Esophagus (tissue), 2 donors: ENCODE measurements around the gene DCDC2C. TPM values are rescaled to one million over a fixed set of nuclear protein-coding genes. Genes with fewer than 3 reads are reported as not detected.

Source experiments
- H3K27ac ChIP-seq, 2 donors: one replicate each; pipeline ENCODE4 v1.5.1; 2013; ENCODE audit warnings: low read depth in 2 of 2, mild to moderate bottlenecking in 2 of 2, inconsistent platforms in 1 of 2, low read length in 1 of 2, moderate library complexity in 1 of 2
- H3K27me3 ChIP-seq, 2 donors: one replicate each; pipeline ENCODE4 v1.6.1; 2013; ENCODE audit warnings: low read length in 2 of 2, control low read depth in 1 of 2, mild to moderate bottlenecking in 1 of 2; ENCODE audit not compliant: insufficient read depth in 2 of 2, control insufficient read depth in 1 of 2
- H3K36me3 ChIP-seq, 2 donors: one replicate each; pipeline ENCODE4 v1.6.1; 2013; ENCODE audit warnings: low read length in 1 of 2; ENCODE audit not compliant: control insufficient read depth in 2 of 2, insufficient read depth in 2 of 2
- H3K4me1 ChIP-seq, 2 donors: one replicate each; pipeline ENCODE4 v1.6.1; 2013; ENCODE audit warnings: low read length in 1 of 2; ENCODE audit not compliant: control insufficient read depth in 2 of 2, insufficient read depth in 2 of 2
- H3K4me3 ChIP-seq, 2 donors: one replicate each; pipeline ENCODE4 v1.5.1; 2013; ENCODE audit warnings: low read length in 2 of 2, mild to moderate bottlenecking in 2 of 2, low read depth in 1 of 2, moderate library complexity in 1 of 2
- H3K9me3 ChIP-seq, 2 donors: one replicate each; pipeline ENCODE4 v1.6.1; 2013; ENCODE audit warnings: mild to moderate bottlenecking in 2 of 2, low read depth in 1 of 2, low read length in 1 of 2, moderate library complexity in 1 of 2; ENCODE audit not compliant: control insufficient read depth in 2 of 2, insufficient read depth in 1 of 2
- WGBS, 2 donors: extraction: QIAGEN DNeasy Blood & Tissue Kit; methylation state at CpG; one replicate each; pipeline ENCODE4 v1.1.7; 2013; 5-methylcytosine and 5-hydroxymethylcytosine counted together
- polyA plus RNA-seq, 2 donors: library from polyadenylated mRNA; stranded (reverse); fragments of 200-250 nt; gene quantifications; one replicate each; pipeline ENCODE4 v1.2.3, GENCODE V29; 2013
- donor health status: healthy with polysubstance abuse.
- donor health status: Bipolar disorder and iron deficiency.

DCDC2C gene
- polyA plus RNA-seq, 2 donors = 0.04 TPM; not detected in 1

- H3K4me3 ChIP-seq = no peak overlapping the region
- H3K4me1 ChIP-seq = no peaks in the 10 kb centered on the region
- no peaks in the 10 kb centered on the region for H3K36me3 ChIP-seq
- H3K9me3 ChIP-seq = peaks cover 0 to 2% of the 10 kb centered on the region in 2 donors
- 65 to 71% methylated on average over 12 of the region's 12 CpGs for WGBS, 2 donors
- no peak overlapping the region for H3K27ac ChIP-seq
- H3K27me3 ChIP-seq = no peaks in the 10 kb centered on the region
Observed at GRCh38 chr2:3727397-3728045, 24.1 kb downstream of the DCDC2C start.

DNA sequence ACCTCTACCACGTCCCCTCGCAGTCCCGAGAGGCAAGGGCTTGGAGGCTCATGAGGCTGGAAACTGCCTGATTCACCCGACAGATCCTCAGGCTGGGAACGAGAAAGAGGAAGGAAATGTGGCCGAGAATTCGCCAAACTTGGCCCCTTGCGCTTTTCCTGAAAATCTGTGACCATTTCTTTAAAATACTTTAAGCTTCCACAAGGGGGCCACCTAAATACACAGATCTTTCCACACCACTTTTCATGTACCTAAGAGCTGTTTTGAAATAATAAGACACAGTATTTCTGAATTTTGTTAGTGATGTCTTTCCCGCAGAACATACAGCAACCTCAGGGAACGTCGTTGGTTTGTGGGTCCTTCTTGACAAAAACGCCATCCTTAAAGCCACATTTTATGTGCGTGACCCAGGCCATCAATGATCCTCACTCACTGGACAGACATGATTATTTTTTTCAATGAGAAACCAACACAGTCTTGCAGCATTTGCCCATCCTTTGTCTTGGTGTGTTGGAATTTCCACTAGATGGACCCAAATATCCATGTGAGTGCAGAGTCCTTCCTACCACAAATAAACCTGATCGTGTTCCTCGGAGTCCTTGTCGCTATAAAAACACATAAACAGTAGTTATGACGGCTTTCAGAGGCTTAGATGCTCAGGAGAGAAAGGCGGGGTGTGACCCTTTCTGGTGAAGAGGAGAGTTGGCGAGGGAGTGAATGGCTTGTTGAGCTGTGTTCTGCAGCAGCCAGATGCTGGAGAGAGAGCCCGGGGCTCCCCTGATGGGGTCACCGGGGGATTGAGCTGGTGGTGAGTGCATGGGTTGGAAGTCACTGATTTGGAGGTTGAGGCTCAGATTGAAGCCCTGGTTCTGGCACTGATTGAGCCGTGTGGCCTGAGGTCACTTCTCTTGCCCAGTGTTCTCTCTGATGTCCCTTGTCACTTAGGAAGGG, 25.0 kb downstream of the DCDC2C start:
- 30% methylated on average over 22 of the region's 22 CpGs for WGBS, 2 donors
- no peak overlapping the region for H3K4me3 ChIP-seq
- no peaks in the 10 kb centered on the region for H3K36me3 ChIP-seq
- H3K27me3 ChIP-seq = no peaks in the 10 kb centered on the region
- peaks cover 0 to 2% of the 10 kb centered on the region in 2 donors for H3K9me3 ChIP-seq
- no peak overlapping the region for H3K27ac ChIP-seq
- H3K4me1 ChIP-seq = no peaks in the 10 kb centered on the region

DNA sequence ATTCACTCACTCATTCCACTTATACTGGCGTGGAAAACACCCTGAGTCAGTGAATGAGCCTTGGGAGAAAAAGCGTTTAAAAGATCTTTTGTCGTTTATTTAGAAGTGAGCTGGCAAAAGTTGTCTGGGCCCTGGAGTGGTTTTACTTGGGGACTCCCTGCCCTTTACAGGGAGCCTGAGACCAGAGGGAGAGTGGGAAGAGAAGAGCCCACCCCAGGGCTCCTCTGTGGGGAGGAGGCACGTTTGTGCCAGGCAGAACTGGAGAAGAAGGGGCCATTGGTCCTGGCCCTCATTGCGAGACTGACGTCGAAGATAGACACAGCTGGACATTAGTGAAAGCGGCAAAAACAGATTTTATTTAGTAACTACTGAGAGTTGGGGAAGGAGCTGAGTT, 25.7 kb downstream of the DCDC2C start:
- Histone ChIP-seq H3K36me3 (no peaks in the 10 kb centered on the region), H3K4me1 (no peaks in the 10 kb centered on the region), H3K9me3 (peaks cover 0 to 2% of the 10 kb centered on the region in 2 donors), H3K27me3 (no peaks in the 10 kb centered on the region), H3K27ac (no peak overlapping the region), H3K4me3 (no peak overlapping the region)
- WGBS, 2 donors = 83% methylated on average over 8 of the region's 8 CpGs

- Histone ChIP-seq H3K4me1 (no peaks in the 10 kb centered on the region), H3K9me3 (peaks cover 0 to 2% of the 10 kb centered on the region in 2 donors), H3K27me3 (no peaks in the 10 kb centered on the region), H3K4me3 (no peak overlapping the region), H3K36me3 (no peaks in the 10 kb centered on the region), H3K27ac (no peak overlapping the region)
- WGBS, 2 donors = 79 to 84% methylated on average over 9 of the region's 9 CpGs
Observed at GRCh38 chr2:3729786-3730185, 26.4 kb downstream of the DCDC2C start.

DNA sequence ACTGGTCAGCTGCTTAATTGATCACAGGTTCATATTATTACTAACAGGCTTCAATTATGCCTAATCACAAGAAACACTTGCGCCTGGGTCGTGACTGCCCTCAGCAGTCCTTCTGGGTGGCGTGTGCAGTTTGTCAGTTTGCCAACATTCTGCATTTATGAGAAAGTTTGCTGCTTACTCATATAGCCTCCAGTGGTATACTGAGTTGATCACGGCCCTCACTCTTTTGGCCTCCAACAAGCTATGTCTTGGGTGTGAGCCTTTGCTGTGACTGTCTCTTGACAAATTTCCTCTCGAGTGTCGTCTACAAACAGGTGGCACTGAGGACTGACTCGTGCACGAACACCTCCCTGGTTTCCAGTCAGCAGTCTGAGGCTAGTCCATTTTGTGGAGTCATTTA, 27.3 kb downstream of the DCDC2C start:
- no peaks in the 10 kb centered on the region for H3K4me1 ChIP-seq
- no peak overlapping the region for H3K27ac ChIP-seq
- WGBS, 2 donors = 59 to 60% methylated on average over 8 of the region's 8 CpGs
- no peak overlapping the region for H3K4me3 ChIP-seq
- no peaks in the 10 kb centered on the region for H3K9me3 ChIP-seq
- no peaks in the 10 kb centered on the region for H3K27me3 ChIP-seq
- H3K36me3 ChIP-seq = no peaks in the 10 kb centered on the region

DNA sequence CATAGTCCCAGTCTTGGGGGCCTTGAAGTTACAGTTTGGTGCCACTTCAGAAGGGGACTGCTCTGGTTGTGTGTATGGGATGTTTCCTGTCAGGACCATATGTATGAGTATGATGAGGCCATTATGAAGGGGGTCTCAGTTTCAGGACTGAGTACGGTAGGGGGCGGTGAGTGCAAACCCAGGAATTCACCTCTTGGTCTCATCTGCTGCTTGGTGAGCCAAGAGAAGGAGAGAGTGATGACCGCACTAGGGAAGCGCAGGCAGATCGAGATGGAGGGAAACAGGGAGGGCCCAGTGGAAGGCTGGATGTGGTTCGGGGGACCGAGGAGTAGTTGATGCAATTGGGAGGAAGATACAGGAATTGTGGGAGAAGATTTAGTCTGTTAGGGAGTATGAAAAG, 28.5 kb downstream of the DCDC2C start:
- no peaks in the 10 kb centered on the region for H3K36me3 ChIP-seq
- no peak overlapping the region for H3K27ac ChIP-seq
- no peaks in the 10 kb centered on the region for H3K27me3 ChIP-seq
- no peak overlapping the region for H3K4me3 ChIP-seq
- no peaks in the 10 kb centered on the region for H3K9me3 ChIP-seq
- H3K4me1 ChIP-seq = no peaks in the 10 kb centered on the region
- 92 to 96% methylated on average over 7 of the region's 7 CpGs for WGBS, 2 donors

GRCh38 chr2:3736112-3736511, 32.7 kb downstream of the DCDC2C start:
- WGBS, 2 donors = 85% methylated on average over 7 of the region's 7 CpGs
- Histone ChIP-seq H3K27ac (no peak overlapping the region), H3K36me3 (no peaks in the 10 kb centered on the region), H3K27me3 (no peaks in the 10 kb centered on the region), H3K4me1 (no peaks in the 10 kb centered on the region), H3K9me3 (no peaks in the 10 kb centered on the region), H3K4me3 (no peak overlapping the region)

GRCh38 chr2:3737128-3737527, 33.8 kb downstream of the DCDC2C start:
- WGBS, 2 donors = 71 to 83% methylated on average over 9 of the region's 9 CpGs
- H3K27ac ChIP-seq = no peak overlapping the region
- H3K4me1 ChIP-seq = no peaks in the 10 kb centered on the region
- H3K4me3 ChIP-seq = no peak overlapping the region
- H3K27me3 ChIP-seq = no peaks in the 10 kb centered on the region
- no peaks in the 10 kb centered on the region for H3K9me3 ChIP-seq
- no peaks in the 10 kb centered on the region for H3K36me3 ChIP-seq

DNA sequence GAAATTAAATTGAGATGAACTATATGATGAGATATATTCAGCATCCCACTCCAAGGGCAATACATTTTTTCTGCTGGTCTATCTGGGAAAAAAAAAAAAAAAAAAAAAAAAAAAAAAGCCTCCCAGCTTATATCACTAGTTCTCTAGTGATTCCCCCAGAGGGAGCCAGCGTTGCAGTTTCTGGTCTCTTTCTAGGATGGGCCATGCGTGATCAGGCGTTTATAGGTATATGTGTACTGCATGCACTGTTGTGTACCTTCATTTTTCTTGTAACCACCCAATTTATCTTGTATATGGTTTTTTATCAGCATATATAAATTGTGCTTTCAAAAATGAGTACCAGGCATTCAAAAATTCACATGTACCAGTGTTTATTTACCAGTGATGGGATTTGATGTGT, 35.1 kb downstream of the DCDC2C start:
- no peaks in the 10 kb centered on the region for H3K36me3 ChIP-seq
- H3K27me3 ChIP-seq = no peaks in the 10 kb centered on the region
- H3K9me3 ChIP-seq = no peaks in the 10 kb centered on the region
- H3K27ac ChIP-seq = no peak overlapping the region
- H3K4me3 ChIP-seq = no peak overlapping the region
- no peaks in the 10 kb centered on the region for H3K4me1 ChIP-seq
- 36 to 40% methylated on average over 3 of the region's 3 CpGs for WGBS, 2 donors
